GM23338 (cell line): ENCODE data around the gene SPIRE1.

Experiments
- CREB1 ChIP-seq: fragments of 250-450 bp; sonication (Bioruptor Pico); IDR thresholded peaks from 2 replicates; pipeline ENCODE4 v1.5.0; 2020; ENCODE audit warnings: low read depth, mild to moderate bottlenecking, moderate library complexity
- EZH2 ChIP-seq: fragments of 200-600 bp; sonication (generic); IDR thresholded peaks from one replicate; pipeline ENCODE4 v1.8.0; 2017; ENCODE audit warnings: antibody characterized with exemption, mild to moderate bottlenecking, low read depth; ENCODE audit not compliant: unreplicated experiment
- EZH2phosphoT487 ChIP-seq: fragments of 200-600 bp; sonication (generic); IDR thresholded peaks from one replicate; pipeline ENCODE4 v1.8.1; 2018; ENCODE audit warnings: antibody characterized with exemption; ENCODE audit not compliant: unreplicated experiment
- JUNB ChIP-seq: IDR thresholded peaks from one replicate; pipeline ENCODE4 v1.6.1; 2016; ENCODE audit warnings: antibody characterized with exemption; ENCODE audit not compliant: unreplicated experiment
- NANOG ChIP-seq: IDR thresholded peaks from 2 replicates; pipeline ENCODE4 v1.6.1; 2016; ENCODE audit warnings: antibody characterized with exemption, borderline replicate concordance
- POLR2AphosphoS5 ChIP-seq: IDR thresholded peaks from 2 replicates; pipeline ENCODE4 v1.6.1; 2016; ENCODE audit warnings: antibody characterized with exemption, low read depth
- REST ChIP-seq: IDR thresholded peaks from one replicate; pipeline ENCODE4 v1.6.1; 2018; ENCODE audit warnings: antibody characterized with exemption; ENCODE audit not compliant: unreplicated experiment
- ZNF114 ChIP-seq: fragments of 250-450 bp; sonication (Bioruptor Pico); IDR thresholded peaks from 2 replicates; pipeline ENCODE4 v1.5.0; 2020; ENCODE audit warnings: mild to moderate bottlenecking, moderate library complexity
- TF ChIP-seq, protein P1 (sequence below), 2 experiments: fragments of 200-600 bp in 1 of 2; sonication (generic) in 1 of 2; conservative IDR thresholded peaks; 2 replicates each; pipeline versions ENCODE4 v1.5.1 to v1.6.1; 2016 to 2017; ENCODE audit warnings: antibody characterized with exemption in 2 of 2, low read depth in 2 of 2, mild to moderate bottlenecking in 2 of 2, moderate library complexity in 1 of 2

GRCh38 chr18:12543697-12544096, 114.2 kb downstream of the SPIRE1 start:
- TF ChIP-seq, protein P1, sequence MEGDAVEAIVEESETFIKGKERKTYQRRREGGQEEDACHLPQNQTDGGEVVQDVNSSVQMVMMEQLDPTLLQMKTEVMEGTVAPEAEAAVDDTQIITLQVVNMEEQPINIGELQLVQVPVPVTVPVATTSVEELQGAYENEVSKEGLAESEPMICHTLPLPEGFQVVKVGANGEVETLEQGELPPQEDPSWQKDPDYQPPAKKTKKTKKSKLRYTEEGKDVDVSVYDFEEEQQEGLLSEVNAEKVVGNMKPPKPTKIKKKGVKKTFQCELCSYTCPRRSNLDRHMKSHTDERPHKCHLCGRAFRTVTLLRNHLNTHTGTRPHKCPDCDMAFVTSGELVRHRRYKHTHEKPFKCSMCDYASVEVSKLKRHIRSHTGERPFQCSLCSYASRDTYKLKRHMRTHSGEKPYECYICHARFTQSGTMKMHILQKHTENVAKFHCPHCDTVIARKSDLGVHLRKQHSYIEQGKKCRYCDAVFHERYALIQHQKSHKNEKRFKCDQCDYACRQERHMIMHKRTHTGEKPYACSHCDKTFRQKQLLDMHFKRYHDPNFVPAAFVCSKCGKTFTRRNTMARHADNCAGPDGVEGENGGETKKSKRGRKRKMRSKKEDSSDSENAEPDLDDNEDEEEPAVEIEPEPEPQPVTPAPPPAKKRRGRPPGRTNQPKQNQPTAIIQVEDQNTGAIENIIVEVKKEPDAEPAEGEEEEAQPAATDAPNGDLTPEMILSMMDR (conservative IDR thresholded peaks at IDR 0.05; ENCODE audit: low read depth in 2 of 2): no peak
- TF ChIP-seq POLR2AphosphoS5 (no peak), EZH2phosphoT487 (no peak), EZH2 (no peak), REST (no peak), JUNB (no peak), CREB1 (CRISPR knock-in tag) (no peak), NANOG (no peak), ZNF114 (CRISPR knock-in tag) (no peak)
